Anterior cingulate cortex (tissue), 58 donors: Measurements from ENCODE around the gene WDR38.
A peak's percentile ranks its signal among the peaks of the same experiment; 100 is the strongest.

ENCODE experiments used
- DNase-seq, 58 donors: peaks; one replicate each; lab custom pipeline; 2025; lab: John Stamatoyannopoulos, UW

Gene WDR38

DNA sequence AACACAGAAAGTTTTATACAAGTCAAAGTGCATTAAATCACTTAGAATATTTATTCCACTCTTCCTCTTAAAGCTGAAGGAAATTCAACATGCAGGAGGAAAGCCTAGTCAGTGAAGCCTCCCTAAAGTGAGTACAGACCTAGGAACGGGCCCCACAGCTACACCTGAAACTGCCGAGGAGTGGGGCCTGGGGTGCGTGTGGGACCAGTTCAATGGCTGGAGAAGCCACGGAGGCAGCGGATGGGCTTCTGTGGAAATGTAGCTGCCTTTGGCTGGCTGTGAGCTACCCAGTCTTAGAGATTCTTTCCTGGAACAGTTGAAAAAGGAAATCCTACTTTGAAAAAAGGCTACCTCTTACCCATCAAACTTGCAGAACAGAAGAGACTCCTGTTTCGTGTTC, 25.3 kb downstream of the WDR38 start:
- DNase-seq = no peak

DNA sequence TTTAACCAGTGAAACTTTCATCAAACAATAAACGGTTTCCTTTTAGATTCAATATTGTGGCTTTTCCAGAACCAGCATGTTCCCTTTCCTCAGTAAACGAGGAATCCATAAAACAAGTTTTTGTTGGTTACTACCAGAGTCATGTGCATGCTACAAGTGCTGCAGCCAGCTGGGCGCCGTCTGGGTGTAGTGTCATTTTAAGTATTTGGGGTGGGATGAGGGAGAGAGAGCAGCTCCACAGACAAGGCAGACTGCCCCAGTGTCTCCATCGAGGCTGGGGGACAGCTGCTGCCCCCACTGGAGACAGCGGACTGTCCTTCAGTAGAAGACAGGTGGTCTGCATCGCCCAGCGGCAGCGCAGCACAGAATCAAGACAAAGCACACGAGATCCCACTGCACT, 26.0 kb downstream of the WDR38 start:
- no peak for DNase-seq

DNA sequence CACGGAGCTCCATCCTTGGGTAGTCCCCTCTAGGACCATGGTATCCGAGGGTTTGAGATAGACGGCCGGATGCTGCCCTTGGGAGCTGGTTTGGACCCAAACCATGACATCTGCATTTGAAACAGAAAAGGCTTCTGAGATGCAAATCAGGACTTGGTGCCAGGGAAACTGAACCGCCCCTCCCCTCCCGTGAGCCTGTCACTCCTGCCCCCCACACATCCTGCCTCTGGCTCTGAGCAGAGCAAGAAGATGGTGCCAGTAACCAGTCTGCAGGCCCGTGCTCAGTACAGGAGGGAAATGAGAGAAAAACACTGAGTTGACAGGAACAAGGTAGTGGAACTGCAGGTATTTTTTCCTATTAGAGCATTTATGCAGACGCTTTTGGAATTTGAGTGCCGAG, 27.2 kb downstream of the WDR38 start:
- peak in 14 of 58 donors; percentile 8 to 39 (median 26) for DNase-seq

DNA sequence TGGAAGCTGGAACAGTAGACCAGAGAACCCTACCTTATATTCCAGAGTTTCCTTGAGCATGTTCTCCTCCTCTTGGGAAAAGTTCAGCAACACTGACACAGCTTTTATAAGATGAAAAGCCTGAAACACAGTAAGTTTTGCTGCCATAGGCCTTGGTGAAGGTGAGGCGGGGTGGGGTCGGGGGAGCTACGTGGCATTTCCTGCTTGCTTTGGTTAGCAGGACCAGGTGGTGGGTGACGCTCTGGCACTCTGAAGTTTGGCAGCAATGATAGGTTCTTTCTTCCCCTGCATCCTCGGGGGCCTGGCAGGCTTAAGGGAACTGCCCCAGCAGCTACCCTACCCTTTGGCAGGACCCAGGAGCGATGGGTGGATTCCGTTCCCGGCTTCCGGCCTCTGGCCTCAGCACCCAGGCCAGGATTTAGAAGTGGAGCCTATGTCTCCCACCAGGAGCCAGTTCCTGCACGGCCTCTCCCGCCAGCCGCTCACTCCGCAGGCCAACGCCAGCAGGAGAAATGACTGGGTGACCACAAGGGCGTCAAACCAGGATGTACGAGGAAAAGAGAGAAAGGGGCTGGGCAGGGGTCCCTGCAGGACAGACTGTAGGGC, 28.0 kb downstream of the WDR38 start:
- DNase-seq = no peak

DNA sequence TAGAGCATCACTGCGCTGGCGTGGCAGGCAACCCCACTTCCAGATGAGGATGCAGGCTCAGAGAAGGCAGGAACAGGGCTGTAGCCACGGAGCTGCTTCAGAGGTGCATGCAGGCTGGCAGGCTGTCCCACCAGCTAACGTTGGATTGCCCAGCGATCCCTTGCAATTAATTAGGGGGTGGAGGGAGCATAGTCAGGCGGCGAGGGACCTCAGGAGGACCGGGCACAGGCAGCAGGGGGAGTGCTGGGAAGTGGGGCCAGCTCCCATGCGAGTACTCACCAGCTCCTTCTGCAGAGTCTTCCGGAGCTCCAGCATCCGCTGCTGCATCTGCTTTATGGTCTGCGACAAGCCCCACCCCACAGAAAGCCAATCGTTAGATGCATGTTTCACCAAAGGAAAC, 29.0 kb downstream of the WDR38 start:
- no peak for DNase-seq

DNA sequence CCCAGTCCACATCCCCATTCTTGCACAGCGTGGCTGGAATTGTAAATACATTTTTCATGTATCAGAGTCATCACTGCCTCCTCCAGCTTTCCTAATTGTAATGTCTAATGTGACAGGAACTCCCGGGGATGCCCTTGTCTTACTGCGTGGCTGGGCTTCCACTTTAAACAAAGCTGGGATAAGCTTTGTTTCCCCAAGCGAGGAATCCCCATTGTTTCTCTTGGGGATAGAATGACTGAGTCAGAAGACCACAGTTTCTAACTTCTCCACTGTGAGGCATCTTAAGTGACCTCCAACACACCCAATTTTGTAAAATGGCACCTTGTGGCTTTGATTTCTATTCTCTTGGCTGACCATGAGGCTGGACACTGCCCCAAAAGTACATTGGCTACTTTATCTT, 31.1 kb downstream of the WDR38 start:
- DNase-seq = no peak

DNA sequence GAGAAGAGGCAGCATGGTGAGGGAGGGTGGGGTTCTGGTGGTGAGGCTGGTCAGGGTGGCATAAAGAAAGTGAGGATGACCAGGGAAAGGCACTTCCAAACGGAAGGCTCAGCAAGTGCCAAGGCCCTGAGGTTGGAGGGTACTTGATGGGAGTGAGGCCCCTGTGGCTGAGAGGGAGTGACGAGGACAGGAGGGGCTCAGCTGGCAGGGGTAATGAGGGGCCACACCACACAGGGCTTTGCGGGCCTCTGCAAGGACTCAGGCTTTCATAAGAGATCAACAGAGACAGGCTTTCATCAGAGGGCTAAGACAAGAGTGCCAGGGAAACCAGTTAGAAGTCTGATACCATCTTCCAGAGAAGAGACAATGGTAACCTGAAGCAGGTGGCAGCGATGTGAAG, 32.3 kb downstream of the WDR38 start:
- no peak for DNase-seq

DNA sequence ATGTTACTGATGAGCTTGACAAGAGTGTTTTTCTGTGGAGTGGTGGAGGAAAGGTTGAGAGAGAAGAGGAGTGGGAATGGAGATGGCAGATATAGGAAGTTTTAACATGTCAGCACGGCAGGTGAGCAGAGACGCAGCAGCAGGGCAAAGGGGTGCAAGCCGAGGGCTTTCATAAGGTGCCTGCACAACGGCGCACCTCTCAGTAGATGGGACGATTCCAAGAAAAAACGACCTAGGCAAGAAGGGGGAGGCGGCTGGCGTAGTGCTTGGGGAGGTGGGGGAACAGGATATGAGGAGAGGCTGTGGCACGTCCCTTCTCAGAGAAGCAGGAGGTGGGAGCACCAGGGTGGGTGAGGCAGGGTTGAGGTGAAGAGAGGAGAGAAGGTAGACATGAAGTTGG, 33.2 kb downstream of the WDR38 start:
- DNase-seq = no peak

DNA sequence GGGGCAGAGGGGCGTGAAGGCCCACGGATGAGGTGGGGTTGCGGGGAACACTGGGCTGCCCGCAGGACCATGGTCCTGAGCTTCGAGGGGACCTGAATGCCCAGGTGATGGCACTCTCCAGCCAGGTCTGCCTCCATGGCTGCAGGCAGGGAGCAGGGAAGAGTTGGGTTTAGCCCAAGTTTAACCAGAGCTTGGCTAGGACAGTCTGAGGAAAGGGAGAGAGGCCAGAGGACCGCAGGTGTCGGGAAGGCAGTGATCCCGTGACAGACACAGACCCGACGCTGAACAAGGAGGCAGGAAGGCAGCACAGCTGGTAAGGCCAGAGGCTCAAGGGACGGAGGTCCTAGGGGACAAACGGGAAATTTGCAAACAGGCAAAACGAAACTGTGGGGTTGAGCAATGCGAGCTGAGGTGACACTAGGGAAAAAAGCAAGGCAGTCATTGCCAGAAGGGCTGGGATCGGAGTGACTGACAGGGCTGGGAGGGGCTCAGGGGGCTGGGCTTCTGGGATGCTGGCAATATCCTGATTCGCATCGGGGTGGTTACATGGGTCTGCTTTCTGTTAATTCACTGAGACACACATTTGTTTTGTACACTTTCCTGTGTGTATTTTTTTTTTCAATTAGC, 33.7 kb downstream of the WDR38 start:
- no peak for DNase-seq

DNA sequence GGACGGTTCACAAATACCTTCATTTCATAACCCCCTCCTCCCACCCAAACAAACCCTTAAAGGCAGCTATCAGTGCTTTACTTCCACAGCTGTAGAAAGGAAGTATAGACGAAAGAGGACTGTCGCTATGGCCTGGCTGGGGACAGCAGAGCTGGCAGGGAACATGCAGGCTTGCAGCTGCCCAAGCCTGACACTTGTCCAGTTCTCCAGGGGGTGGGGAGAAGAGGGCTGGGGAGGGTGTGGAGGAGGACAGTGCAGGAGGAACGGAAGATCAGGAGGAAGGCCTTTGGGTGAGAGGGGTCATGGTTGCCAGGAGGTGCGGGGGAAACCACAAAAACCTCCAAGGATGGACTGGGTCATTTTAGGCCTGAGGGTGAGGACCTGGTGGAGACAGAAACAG, 34.6 kb downstream of the WDR38 start:
- DNase-seq = no peak

DNA sequence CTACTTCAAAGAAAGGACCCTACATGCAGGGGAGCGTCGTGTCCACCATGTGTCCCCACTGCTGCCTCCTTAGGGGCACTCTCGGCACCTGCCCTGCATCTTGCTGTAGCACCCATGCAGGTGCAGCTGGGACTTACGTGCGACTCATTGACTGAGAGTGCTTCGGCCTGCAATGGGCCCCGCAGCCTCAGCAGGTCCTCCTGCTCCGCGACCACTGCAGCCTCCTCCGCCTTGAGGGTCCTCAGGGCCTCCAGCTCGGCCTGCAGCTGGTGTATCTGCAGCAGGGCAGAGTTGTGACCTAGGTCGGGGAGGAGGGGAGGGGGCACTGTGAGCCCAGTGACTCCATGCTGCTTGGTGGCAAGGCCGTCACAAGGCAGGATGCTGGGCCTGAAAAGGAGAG, 35.7 kb downstream of the WDR38 start:
- no peak for DNase-seq

DNA sequence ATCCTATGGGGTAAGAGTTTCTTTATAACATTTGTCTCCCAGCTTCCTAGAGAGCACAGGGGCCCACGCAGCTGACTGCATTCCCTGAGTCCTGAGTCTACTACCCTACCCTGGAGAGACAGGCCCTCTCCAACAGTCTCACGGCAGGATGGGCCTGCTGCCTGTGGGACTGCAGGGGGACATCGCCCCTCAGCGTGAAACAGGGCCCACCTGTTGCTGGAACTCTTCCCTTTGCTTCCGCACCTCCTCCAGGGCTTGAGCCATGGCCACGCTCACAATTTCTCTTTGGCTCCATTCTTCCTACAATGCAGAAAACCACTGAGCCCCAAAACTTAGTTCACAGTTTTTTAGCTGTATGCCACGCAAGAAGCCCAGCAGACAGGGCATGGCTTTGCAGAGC, 36.9 kb downstream of the WDR38 start:
- DNase-seq = no peak

DNA sequence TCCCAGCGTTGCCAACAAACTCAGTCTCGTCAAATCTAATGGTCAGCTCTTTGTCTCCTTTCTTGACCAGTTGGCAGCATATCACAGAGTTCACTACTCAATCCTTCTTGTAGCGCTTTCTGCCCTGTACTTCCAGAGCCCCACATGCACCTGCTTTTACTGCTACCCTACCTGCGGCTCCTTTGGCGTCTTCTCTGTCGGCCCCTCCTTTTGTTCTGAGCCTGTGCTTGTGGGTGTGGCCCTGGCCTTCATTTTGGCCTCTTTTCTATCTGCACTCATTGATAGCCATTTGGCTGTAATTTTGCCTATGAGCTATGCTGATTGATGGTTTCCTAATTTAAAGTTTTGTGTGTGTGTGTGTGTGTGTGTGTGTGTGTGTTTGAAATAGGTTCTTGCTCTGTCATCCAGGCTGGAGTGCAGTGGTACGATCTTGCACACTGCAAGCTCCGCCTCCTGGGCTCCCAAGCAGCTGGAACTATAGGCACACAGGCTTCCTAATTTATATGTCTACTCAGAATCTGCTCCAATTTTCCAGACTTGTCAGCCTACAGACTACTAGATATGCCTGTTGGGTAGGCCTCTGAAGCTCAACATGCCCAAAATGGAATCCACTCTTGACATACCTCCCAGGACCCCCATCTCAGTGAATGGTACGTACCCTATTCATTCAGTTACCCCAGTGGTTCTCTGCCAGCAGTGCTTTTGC, 40.9 kb downstream of the WDR38 start:
- DNase-seq = peak in 19 of 58 donors; percentile 11 to 77 (median 34)

DNA sequence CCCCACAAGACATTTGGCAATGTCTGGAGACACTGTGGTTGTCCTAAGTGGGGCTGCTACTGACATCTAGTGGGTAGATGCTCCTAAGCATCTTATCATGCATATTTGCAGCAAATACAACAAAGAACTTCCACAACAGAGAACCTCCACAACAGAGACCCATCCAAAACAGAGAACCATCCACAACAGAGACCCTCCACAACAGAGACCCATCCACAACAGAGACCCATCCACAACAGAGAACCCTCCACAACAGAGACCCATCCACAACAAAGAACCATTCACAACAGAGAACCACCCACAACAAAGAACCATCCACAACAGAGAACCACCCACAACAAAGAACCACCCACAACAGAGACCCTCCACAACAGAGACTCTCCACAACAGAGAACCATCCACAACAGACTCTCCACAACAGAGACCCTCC, 41.5 kb downstream of the WDR38 start:
- peak in 13 of 58 donors; percentile 11 to 75 (median 34) for DNase-seq

DNA sequence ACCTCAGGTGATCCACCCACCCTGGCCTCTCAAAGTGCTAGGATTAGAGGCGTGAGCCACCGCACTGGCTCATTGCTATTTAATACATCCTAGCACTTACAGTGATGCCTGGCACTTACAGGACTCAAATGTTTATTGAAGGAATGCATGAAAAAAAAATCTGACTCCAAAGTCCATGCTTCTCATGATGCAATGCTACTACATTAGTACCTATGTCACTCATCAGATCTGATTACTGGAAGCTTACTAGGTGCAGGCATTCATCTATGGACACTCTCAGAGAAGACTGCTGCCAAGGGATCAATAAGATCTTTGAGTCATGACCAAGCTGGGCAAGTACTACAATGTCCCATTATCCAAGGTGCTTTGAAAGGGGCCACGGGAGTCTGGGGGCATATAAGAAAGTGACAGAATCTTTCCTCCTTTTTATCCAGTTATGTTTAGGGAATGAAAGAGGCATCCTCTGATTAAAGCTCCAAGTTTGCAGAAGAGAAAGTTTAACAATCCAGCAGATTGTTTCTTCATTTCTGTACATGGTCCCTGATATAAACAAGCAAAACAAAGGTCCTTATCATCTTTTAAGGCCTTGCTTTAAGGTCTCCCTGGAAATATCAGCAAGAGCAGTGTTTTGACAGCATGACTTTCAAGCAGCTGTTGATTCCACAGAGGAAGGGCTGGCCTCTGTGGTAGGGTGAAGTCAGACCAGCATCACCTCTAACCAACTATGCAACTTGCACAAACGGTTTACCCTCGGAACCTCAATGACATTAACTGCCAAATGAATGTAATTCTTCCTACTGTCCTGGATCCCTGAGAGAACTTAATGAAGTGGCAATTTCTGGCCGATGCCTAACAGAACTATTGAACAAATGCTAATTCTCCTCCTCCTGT, 44.6 kb downstream of the WDR38 start:
- DNase-seq = no peak

DNA sequence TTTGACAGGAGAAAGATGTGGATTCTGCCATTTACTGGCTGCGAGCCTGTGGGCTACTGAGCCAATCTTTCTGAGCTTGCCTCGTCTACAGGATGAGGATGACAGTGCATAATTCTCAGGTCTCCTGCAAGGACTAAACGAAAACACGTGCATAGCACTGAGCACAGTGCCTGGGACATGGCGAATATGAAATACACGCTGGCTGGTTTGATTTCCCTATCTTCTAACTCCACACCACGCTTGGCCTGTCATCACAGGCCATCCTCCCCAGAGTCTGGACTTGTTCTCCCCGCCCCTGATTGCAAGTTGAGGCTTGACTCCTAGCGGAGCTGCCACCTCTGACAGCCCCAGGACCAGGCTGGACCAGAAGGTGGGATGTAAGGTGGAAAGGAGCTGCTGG, 46.6 kb downstream of the WDR38 start:
- DNase-seq = no peak

DNA sequence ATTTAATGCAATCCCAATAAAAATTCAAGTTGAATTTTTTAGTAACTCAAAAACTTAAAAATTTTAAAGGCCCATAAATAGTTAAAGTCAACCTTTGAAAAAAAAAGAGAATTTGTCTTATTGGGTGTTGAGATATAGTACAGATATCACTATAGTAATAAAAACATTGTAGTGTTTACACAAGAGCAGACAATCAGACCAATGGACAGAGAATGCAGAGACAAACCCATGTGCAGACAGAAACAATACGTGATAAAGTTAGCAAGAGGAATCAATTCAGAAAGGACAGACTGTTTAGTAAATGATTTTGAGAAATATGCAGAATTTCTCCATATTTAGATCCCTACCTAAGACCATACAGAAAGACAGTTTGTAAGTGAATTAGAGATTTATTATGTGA, 53.7 kb downstream of the WDR38 start:
- DNase-seq = no peak
